Right lobe of liver (tissue), 4 donors: ENCODE measurements around the gene TTI1.

Experiments used
- POLR2A ChIP-seq: fragments of 450-650 bp; IDR thresholded peaks from one replicate; pipeline ENCODE4 v1.6.1; 2017; ENCODE audit warnings: antibody characterized with exemption, mild to moderate bottlenecking
- TF ChIP-seq, protein P1 (sequence below), 4 donors: fragments of 200-600 bp in 3 of 4; fragments of 450-650 bp in 1 of 4; IDR thresholded peaks; one replicate each; pipeline versions ENCODE4 v1.5.1 to v1.8.0; 2016 to 2022; ENCODE audit warnings: antibody characterized with exemption in 4 of 4, mild to moderate bottlenecking in 2 of 4
- donor health status: DM: no; HTN: no; CAD: no.
- donor health status: DM: no; HTN: no; CAD: no.
- donor health status: DM: no; HTN: yes; CAD: no.

- TF ChIP-seq, protein P1, sequence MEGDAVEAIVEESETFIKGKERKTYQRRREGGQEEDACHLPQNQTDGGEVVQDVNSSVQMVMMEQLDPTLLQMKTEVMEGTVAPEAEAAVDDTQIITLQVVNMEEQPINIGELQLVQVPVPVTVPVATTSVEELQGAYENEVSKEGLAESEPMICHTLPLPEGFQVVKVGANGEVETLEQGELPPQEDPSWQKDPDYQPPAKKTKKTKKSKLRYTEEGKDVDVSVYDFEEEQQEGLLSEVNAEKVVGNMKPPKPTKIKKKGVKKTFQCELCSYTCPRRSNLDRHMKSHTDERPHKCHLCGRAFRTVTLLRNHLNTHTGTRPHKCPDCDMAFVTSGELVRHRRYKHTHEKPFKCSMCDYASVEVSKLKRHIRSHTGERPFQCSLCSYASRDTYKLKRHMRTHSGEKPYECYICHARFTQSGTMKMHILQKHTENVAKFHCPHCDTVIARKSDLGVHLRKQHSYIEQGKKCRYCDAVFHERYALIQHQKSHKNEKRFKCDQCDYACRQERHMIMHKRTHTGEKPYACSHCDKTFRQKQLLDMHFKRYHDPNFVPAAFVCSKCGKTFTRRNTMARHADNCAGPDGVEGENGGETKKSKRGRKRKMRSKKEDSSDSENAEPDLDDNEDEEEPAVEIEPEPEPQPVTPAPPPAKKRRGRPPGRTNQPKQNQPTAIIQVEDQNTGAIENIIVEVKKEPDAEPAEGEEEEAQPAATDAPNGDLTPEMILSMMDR (IDR thresholded peaks at IDR 0.05) = no peak
- no peak for TF ChIP-seq POLR2A
Observed at GRCh38 chr20:37958856-37959520, 74.3 kb downstream of the TTI1 start.
